H1 (cell line): ENCODE measurements around the gene NPTN.

Experiments used
- ATF2 ChIP-seq: IDR thresholded peaks from 2 replicates; pipeline ENCODE4 v1.6.1; 2012; ENCODE audit warnings: low read length, inconsistent platforms
- CREB1 ChIP-seq: IDR thresholded peaks from 2 replicates; pipeline ENCODE4 v1.6.1; 2012; ENCODE audit warnings: inconsistent platforms
- CTCF ChIP-seq, 3 experiments: IDR thresholded peaks; 1 replicate in 2 of 3; 2 replicates in 1 of 3; pipeline versions ENCODE4 v1.5.1 to v1.6.1; 2011; ENCODE audit warnings: low read length in 3 of 3, mild to moderate bottlenecking in 3 of 3, inconsistent platforms in 2 of 3, low read depth in 1 of 3, moderate library complexity in 1 of 3; ENCODE audit not compliant: insufficient read depth in 1 of 3; ENCODE audit errors: control extremely low read depth in 1 of 3
- EGR1 ChIP-seq: IDR thresholded peaks from 2 replicates; pipeline ENCODE4 v1.6.1; 2011; ENCODE audit warnings: low read depth, low read length, borderline replicate concordance
- EZH2 ChIP-seq: fragments of 200-600 bp; sonication (generic); IDR thresholded peaks from 2 replicates; pipeline ENCODE4 v1.7.1; 2012; ENCODE audit warnings: low read depth, mild to moderate bottlenecking, moderate library complexity, low read length, inconsistent platforms; ENCODE audit not compliant: severe bottlenecking
- HDAC6 ChIP-seq: IDR thresholded peaks from one replicate; pipeline ENCODE4 v1.7.1; 2012; ENCODE audit warnings: low read depth, mild to moderate bottlenecking, inconsistent platforms, low read length, moderate library complexity
- KDM1A ChIP-seq: fragments of 200-600, 300-600 bp; sonication (generic); IDR thresholded peaks from 2 replicates; pipeline ENCODE4 v1.7.1; 2016; ENCODE audit warnings: mild to moderate bottlenecking, low read length, borderline replicate concordance
- NRF1 ChIP-seq: IDR thresholded peaks from 2 replicates; pipeline ENCODE4 v1.6.1; 2011; ENCODE audit warnings: mild to moderate bottlenecking, low read depth, low read length, improper control_type of control experiment
- RBBP5 ChIP-seq: IDR thresholded peaks from 2 replicates; pipeline ENCODE4 v1.7.1; 2012; ENCODE audit warnings: low read depth, mild to moderate bottlenecking, inconsistent platforms, low read length, moderate library complexity, borderline replicate concordance
- SIX5 ChIP-seq: IDR thresholded peaks from 2 replicates; pipeline ENCODE4 v1.6.1; 2011; ENCODE audit warnings: mild to moderate bottlenecking, low read depth, low read length
- TCF12 ChIP-seq: IDR thresholded peaks from 2 replicates; pipeline ENCODE4 v1.6.1; 2011; ENCODE audit warnings: low read depth, mild to moderate bottlenecking, low read length

- TF ChIP-seq EZH2 (no peak), HDAC6 (no peak), RBBP5 (no peak), TCF12 (no peak), CTCF (IDR thresholded peaks at IDR 0.05; ENCODE audit: control extremely low read depth in 1 of 3, insufficient read depth in 1 of 3, low read depth in 1 of 3, low read length in 3 of 3) (no peak), NRF1 (no peak), EGR1 (no peak), CREB1 (no peak), ATF2 (no peak), SIX5 (no peak), KDM1A (no peak)
These were observed 37.0 kb downstream of the NPTN start for GRCh38 chr15:73596174-73596573.
